HG02759 (cell line): ENCODE measurements around the gene VAV3.
"Not testable (repeated sequence)": the region's sequence is repeated elsewhere in the genome, so short reads cannot be mapped to it uniquely, and the experiment has no call there.

Source experiments
- ATAC-seq: cut with Tn5 transposase; IDR thresholded peaks from one replicate; pipeline ENCODE4 v1.9.1; 2021; ENCODE audit warnings: mild to moderate bottlenecking, moderate library complexity; ENCODE audit not compliant: unreplicated experiment

VAV3 gene

DNA sequence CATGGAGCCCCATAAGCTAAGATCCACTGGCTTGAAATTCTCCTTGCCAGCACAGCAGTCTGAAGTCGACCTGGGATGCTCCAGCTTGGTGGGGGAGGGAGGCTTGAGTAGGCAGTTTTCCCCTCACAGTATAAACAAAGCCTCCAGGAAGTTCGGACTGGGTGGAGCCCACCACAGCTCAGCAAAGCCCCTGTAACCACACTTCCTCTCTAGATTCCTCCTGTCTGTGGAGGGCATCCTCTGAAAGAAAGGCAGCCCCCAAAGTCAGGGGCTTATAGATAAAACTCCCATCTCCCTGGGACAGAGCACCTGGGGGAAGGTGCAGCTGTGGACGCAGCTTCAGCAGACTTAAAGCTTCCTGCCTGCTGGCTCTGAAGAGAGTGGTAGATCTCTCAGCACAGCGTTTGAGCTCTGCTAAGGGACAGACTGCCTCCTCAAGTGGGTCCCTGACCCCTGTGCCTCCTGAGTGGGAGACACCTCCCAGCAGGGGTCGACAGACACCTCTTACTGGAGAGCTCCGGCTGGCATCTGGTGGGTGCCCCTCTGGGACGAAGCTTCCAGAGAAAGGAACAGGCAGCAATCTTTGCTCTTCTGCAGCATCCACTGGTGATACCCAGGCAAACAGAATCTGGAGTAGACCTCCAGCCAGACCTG, 120.3 kb downstream of the VAV3 start:
- ATAC-seq = not testable (repeated sequence)

DNA sequence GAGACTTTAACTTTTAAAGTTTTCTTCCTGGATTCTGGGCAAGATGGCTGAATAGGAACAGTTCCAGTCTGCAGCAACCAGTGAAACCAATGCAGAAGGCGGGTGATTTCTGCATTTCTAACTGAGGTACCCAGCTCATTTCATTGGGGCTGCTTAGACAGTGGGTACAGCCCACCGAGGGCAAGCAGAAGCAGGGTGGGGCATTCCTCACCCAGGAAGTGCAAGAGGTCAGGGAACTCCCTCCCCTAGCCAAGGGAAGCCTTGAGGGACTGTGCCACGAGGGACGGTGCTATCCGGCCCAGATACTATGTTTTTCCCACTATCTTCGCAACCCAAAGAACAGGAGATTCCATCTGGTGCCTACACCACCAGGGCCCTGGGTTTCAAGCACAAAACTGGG, 121.0 kb downstream of the VAV3 start:
- ATAC-seq = no peak

DNA sequence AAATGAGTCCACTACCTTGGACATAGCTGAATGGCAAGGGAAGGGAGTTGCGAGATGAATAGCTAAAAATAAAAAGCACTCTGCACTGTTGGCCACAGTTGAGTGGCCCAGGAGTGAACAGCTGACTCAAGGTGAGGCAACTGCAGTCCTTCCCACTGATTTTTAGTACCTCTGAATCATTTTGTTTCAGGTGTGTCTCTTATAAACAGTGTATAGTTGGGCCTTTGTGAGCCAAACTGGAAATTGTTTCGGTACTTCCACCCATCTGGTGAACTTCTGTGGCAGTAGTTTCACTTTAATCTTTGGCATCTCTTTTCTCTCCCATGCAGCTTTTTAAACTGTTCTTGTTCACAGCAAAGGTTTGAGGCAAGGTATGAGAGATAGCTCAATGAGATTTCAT, 122.7 kb downstream of the VAV3 start:
- no peak for ATAC-seq

DNA sequence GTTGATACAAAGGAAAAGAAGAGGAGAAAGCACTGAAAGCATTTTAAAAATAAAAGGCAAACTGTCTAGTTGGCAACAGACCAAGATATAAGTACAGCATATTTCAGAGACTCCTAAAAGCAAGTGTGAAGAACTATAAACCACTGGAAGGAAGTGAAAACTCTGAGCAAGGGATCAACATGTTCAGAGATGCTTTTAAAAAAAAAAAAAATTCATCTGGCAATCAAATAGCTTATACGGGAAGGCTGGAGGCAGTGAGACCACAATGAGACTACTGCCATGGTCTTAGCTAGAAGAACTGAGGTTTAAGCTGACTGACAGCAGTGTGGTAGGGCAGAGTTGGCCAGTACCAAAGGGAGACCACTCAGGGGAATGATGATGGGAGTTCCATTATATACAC, 124.3 kb downstream of the VAV3 start:
- no peak for ATAC-seq

DNA sequence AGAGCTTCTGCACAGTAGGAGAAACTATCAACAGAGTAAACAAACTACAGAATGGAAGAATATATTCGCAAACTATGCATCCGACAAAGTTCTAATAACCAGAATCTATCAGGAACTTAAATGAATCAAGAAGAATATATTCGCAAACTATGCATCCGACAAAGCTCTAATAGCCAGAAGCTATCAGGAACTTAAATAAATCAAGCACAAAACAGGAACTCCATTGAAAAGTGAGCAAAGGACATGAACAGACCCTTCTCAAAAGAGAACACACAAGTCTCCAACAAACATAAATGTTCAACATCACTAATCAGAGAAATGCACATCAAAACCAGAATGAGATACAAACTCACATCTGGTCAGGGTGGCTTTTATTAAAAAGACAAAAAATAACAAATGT, 126.9 kb downstream of the VAV3 start:
- ATAC-seq = no peak

DNA sequence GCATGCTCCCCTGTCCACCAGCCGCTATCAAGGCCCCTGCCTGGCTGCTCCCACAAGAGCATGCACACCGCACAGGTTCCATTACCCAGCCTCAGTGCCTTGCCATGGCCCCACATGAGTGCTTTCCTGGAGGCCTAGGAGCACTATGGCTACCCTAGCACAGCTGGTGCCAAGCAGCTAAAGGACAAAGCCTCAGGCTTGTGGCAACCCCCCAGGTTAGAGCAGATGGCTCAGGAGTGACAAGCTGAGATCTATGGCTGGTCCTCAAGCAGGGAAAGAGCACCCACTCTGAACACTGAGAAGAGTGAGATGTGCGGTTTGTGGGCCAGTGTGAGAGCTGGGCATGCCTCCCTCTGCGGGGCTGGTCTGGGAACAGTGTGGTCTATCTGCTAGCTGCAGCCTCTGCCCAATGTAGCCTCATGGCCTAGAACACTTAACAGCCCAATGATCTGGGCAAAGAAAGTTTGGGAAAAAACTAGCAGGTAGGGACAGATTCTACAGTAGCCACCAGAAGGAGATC, 129.8 kb downstream of the VAV3 start:
- no peak for ATAC-seq

DNA sequence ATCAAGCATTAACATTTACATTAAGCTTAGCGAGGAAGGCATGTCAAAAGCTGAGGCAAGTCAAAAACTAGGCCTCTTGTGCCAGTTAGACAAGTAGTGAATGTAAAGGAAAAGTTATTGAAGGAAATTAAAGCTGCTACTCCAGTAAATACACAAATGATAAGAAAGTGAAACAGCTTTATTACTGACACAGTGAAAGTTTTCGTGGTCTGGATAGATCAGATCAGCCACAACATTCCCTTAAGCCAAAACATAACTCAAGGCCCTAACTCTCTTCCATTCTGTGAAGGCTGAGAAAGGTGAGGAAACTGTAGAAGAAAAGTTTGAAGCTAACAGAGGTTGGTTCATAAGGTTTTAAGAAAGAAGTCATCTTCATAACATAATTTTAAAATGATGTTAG, 131.9 kb downstream of the VAV3 start:
- no peak for ATAC-seq

DNA sequence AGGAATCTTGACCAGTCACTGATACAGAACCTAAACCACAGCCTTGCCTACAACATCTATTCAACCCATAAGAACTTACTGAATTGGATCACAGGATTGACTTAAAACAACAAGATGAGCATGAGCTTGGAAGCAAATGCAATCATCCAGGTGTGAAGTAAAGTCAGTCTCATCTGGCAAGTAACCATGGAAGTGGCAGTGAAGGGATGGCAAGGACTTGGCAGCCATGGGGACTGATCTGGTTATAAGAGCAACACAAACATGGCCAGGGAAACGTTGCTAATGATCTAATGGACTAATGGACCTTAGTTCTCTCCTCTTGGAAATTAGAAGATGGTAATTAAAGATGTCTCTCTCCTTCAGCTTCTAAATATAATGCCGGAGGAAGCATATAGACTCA, 133.1 kb downstream of the VAV3 start:
- ATAC-seq = no peak

DNA sequence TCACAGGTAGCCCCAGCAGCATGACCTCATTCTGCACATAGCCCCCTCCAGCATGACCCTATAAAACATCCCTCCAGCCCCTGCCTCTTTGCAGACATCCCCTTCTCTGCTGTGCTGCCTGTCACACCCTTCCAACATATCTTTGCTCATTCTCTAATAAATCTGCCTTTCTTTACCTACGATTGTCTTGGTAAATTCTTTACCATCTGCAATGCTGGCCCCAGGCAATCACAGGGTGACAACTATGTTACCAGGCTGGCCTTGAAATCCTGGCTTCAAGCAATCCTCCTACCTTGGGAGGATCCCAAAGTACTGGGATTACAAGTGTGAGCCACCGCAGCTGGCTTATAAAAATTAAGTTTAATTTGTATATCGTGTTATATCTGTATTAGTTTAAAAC, 134.5 kb downstream of the VAV3 start:
- ATAC-seq = no peak

DNA sequence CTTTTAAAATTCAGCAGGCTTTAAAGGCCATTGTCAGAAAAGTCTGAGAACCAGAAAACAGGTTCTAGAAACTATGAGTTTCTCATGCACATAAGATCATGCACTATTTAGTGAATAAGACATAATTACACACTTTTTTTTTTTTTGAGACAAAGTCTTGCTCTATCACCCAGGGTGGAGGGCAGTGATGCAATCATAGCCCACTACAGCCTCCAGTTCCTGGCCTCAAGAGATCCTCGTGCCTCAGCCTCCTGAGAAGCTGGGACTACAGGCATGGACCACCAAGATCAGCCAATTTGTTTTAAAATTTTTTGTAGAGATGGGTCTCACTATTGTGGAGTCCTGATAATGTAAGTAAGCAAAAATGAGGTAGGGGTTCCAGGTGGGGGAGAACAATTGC, 134.9 kb downstream of the VAV3 start:
- no peak for ATAC-seq

DNA sequence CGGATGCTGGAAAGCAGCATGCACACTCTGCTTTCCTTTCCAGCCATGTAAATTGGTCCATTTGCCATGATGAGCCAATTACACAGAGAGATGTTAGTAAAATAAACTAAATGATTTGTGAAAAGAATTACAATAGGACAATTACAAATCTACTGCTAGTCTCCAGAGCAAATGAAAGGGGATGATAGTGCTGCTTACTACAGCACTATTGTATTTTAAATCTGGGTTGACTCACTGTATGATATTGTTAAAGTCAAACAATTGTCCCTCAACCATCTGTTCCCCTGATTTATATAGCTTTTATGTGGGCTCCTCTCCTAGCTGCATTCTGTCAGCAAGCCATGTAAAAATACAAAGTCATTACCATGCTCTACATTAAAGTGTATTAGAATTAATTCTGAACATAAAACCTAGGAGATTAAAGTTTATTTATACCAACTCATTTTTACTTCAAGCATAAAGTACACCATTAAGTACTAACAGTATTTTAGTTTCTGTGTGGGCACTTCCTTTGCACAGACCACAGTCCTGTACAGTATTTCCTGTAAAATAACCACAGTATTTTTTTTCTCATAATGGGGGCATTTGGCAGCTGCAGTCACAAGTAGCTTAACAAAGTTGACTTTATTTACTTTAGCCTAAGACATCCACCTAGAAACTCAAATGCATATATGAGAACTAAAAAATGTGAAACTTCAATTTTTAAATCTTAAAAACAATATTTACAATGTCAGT, 135.8 kb downstream of the VAV3 start:
- no peak for ATAC-seq

DNA sequence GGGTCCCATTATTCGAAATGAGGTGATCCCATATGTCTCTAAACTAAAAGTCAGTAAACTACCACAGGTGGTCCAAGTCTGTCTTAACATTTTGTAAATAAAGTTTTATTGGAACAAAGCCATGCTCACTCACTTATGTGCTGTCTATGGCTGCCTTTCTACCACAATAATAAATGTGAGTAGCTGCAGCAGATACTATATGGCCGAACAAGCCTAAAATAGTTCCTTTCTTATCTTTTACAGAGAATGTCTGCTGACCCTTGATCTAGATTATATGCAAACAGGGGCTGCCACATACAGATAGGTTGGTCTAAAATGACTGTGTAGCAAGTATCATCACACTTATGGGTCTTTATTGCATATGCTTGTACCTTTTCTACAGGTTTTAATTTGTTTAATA, 140.0 kb downstream of the VAV3 start:
- no peak for ATAC-seq

DNA sequence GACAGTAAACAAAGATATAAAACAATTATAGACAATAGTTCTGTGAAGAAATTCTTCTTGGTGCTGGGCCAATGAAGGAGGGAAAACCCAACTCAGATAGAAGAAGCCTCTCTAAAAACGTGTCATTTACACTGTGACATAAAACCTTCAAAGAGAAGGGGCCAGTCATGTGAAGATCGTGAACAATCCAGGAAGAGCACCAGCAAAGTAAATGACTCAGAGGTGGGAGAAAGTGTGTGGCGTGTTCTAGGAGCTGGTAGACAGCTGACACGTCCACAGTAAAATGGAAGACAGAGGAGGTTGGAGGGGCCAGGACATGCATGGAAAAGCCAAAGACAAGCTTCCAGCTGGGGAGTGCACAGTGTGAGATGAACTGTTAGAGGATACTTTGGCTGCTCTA, 143.6 kb downstream of the VAV3 start:
- ATAC-seq = no peak

DNA sequence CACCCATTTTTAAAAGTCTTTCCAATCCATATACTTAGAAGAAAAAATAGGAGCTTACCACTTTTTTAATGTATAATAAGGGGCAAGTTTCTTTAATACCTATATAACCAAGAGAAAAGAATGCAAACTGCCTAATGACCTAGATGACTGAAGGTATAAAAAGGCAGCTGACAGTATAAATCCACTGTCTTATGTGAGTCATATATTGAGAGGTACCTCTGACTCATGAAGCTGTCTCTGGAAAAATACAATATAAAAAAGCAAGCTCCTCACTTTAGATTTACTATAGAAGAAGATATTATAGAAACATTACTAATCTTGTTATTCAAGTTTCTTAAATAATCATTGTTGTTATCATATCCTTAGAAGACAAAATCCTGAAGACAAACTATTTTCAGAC, 144.2 kb downstream of the VAV3 start:
- no peak for ATAC-seq

DNA sequence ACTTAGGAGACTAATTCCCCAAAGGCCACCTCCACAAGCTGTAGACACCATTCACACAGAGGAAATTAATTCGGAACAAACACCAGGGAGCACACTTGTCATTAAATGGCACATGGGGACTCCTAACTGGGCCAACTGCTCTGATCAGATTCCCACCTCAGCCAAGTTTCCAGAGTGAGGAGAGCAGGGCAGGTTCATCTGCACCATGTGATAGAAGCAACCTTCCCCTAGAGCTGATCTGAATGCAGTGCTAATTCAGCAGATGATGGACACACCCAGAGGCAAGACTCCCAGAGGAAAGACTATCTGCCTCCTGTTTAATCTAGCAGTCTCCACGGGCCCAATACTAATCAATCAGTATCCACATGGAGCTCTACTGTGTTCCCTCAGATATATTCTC, 147.0 kb downstream of the VAV3 start:
- ATAC-seq = no peak

DNA sequence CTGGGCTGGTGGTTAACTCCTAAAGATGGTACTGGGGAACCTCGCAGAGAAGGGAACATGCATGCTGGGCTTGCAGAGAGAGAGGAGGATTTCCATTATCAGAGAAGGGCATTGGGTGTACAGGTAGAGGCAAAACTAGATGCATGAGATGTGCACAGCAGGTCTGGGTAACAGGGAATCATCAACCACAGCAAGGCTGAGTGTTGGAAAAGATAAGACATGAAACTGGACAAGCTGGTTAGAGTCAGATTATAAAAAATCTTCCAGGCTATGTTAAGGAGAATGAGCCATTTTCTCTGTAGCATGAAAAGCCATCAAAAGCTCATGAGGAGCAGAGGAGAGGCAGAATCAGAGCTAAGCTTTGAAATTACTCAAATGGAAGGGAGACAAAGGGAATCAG, 147.8 kb downstream of the VAV3 start:
- ATAC-seq = no peak

DNA sequence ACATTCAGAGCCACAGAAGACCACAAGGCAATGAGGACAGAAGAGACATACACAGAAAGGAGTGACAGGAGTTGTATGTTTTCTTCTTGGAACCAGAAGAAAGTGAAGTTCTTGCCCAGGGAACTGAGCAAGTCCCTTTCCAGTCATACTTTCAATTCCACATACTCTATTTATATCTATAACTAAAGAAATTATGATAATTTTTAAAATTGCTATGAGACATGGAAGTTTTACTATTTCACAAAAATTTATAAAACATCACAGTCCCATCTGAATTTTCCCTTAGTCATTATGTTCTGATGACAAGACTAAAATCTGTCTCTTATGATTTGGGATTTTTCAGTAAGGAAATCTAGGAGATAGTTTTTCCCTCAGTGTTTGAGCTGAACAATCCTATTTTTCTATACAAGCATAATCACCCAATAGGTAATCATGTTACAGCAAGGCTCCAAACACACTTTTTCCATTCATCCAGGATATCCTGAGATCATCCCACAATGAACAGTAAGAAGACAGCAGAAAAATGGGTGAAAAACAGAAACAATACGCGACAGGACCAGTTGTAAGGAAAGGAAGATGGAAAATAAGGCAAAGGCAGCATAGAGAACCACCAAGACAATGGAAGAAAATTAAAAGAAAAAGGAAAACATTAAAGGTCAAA, 154.6 kb downstream of the VAV3 start:
- ATAC-seq = no peak

DNA sequence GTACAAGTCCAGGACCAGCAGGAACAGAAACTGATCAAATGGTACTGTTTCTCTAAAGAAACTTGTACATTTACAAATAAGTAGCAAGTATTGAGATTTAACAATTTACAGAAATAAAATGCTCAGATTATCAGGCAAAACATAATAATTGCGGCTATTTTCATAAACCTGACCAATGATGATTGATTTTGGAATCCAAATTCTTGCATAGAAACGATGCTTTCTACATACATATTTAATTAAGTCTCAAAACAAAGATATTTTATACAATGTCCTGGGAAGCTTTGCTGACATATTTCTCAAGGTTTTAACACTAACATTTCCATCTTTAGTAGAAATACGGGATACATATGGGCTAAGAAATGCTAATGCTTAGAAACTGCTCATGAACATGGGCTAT, 157.1 kb downstream of the VAV3 start:
- ATAC-seq = no peak

DNA sequence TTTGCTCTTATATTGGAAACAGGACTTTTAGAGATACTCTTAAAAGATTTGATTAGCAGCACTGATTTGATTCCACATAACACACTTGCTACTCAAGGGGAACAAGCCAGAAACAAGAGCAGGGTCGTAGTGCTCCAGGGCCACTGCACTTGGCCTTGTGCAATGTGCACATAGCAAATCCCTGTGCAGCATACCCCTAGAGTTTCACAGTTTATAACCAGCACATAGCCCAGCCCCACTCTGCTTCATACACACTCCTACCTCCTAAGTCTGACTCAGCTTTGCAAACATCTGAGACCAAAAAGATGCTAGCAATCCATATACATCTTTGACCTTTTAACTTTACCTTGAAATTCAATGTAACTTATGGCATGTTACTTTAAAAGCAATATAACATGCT, 157.6 kb downstream of the VAV3 start:
- ATAC-seq = no peak

DNA sequence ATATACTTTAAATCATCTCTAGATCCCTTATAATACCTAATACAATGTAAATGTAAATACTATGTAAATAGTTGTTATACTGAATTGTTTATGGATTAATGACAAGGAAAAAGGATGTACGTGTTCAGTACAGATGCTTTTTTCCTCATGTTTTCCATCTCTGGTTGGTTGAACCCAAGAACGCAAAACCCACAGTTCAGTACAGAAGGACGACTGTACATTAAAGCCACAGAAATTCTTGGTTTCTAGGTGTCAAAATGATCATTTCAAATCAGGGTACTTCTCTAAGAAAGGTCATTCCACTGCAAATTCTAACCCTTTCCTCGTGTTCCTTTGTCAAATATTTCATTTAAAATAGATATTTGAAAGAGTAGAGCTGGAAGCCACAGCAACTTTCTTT, 158.1 kb downstream of the VAV3 start:
- ATAC-seq = no peak

DNA sequence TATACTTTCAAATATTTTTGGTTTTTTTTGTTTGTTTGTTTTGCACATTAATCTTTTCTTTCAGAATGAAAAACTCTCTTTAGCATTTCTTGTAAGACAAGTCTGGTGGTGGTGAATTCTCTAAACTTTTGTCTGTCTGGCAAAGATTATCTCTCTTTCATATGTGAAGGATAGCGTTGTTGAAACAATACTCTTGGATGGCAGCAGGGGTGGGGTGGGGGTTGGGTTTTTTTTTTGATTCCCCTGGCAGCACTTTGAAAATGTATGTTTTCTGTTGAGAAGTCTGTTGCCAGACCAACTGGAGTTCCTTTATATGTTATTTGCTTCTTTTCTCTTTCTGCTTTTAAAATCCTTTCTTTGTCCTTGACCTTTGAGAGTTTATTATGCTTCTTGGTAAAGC, 160.2 kb downstream of the VAV3 start:
- ATAC-seq = no peak

DNA sequence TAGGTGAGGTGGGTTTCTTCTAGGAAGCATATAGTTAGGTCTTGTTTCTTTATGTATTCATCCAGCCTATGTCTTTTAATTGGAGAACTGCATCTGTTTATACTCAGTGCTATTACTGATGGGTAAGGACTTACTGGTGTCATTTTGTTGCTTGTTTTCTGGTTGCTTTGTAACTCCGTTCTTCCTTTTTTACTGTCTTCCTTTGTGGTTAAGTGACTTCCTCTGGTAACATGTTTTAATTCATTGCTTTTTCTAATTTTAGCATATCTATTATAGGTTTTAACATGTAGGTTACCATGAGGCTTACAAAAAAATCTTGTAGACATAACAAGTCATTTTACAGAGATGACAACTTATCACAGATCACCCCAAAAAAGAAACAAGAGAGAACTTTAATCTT, 160.8 kb downstream of the VAV3 start:
- no peak for ATAC-seq
